Thoracic aorta (tissue), 2 donors: ENCODE measurements around the gene CMPK1. TPM values are rescaled to one million over a fixed set of nuclear protein-coding genes. Genes with fewer than 3 reads are reported as not detected.

Source experiments
- ATAC-seq: fragments of 150-250 bp; one replicate; pipeline ENCODE4 v1.8.0; 2017; ENCODE audit warnings: low read depth; ENCODE audit not compliant: insufficient number of reproducible peaks, low FRiP score
- DNase-seq: peaks from one replicate; pipeline ENCODE4 v3.0.0-alpha.2; 2020; ENCODE audit warnings: low spot score
- H3K27ac ChIP-seq, 2 donors: fragments of 200-600 bp; sonication (generic); 1 replicate in 1 of 2; 2 replicates in 1 of 2; pipeline ENCODE4 v1.5.1; 2016; ENCODE audit warnings: mild to moderate bottlenecking in 2 of 2, moderate library complexity in 2 of 2
- H3K27me3 ChIP-seq: fragments of 200-600 bp; sonication (generic); replicated peaks from 2 replicates; pipeline ENCODE4 v1.6.0; 2016; ENCODE audit warnings: mild to moderate bottlenecking; ENCODE audit not compliant: insufficient read depth
- H3K36me3 ChIP-seq: fragments of 200-600 bp; sonication (generic); one replicate; pipeline ENCODE4 v1.5.1; 2016
- H3K4me1 ChIP-seq, 2 donors: fragments of 200-600 bp; sonication (generic); 1 replicate in 1 of 2; 2 replicates in 1 of 2; pipeline versions ENCODE4 v1.5.1 to v1.6.0; 2016; ENCODE audit warnings: low read depth in 2 of 2, mild to moderate bottlenecking in 1 of 2; ENCODE audit not compliant: control insufficient read depth in 1 of 2
- H3K4me3 ChIP-seq: fragments of 200-600 bp; sonication (generic); 2 replicates; pipeline ENCODE4 v1.5.1; 2016; ENCODE audit warnings: mild to moderate bottlenecking
- H3K9me3 ChIP-seq: fragments of 200-600 bp; sonication (generic); 2 replicates; pipeline ENCODE4 v1.5.1; 2016
- total RNA-seq, 2 donors: library from RNA; depleted of rRNA; stranded (reverse); fragments of >200 nt; gene quantifications; one replicate each; pipeline versions ENCODE4 v1.1.0 to v1.2.3, GENCODE V29; 2016
- TF ChIP-seq, protein P1 (sequence below): fragments of 200-600 bp; sonication (generic); IDR thresholded peaks from one replicate; pipeline ENCODE4 v1.5.1; 2019; ENCODE audit warnings: antibody characterized with exemption

CMPK1 gene
- total RNA-seq, 2 donors from 2014 or later: 117 to 146 TPM

DNA sequence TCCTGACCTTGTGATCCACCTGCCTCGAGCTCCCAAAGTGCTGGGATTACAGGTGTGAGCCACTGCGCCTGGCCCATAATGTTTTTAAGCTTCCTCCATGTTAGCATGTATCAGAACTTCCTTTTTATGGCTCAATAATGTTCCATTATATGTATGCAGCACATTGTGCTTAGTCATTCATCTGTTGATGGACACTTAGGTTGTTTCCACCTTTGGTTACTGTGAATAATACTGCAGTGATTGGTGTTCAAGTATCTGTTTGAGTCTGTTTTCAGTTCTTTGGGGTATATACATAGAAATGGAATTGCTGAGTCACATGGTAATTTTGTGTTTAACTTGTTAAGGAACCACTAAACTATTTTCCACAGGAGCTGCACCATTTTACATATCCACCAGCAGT lies 17.7 kb downstream of the CMPK1 start:
- Histone ChIP-seq H3K27ac (no peak overlapping the region), H3K4me1 (peaks cover 0 to 20% of the 10 kb centered on the region in 2 donors), H3K4me3 (no peak overlapping the region), H3K9me3 (no peaks in the 10 kb centered on the region), H3K27me3 (no peaks in the 10 kb centered on the region), H3K36me3 (no peaks in the 10 kb centered on the region)
- no peak for DNase-seq
- TF ChIP-seq, protein P1, sequence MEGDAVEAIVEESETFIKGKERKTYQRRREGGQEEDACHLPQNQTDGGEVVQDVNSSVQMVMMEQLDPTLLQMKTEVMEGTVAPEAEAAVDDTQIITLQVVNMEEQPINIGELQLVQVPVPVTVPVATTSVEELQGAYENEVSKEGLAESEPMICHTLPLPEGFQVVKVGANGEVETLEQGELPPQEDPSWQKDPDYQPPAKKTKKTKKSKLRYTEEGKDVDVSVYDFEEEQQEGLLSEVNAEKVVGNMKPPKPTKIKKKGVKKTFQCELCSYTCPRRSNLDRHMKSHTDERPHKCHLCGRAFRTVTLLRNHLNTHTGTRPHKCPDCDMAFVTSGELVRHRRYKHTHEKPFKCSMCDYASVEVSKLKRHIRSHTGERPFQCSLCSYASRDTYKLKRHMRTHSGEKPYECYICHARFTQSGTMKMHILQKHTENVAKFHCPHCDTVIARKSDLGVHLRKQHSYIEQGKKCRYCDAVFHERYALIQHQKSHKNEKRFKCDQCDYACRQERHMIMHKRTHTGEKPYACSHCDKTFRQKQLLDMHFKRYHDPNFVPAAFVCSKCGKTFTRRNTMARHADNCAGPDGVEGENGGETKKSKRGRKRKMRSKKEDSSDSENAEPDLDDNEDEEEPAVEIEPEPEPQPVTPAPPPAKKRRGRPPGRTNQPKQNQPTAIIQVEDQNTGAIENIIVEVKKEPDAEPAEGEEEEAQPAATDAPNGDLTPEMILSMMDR: no peak
- no peak for ATAC-seq

DNA sequence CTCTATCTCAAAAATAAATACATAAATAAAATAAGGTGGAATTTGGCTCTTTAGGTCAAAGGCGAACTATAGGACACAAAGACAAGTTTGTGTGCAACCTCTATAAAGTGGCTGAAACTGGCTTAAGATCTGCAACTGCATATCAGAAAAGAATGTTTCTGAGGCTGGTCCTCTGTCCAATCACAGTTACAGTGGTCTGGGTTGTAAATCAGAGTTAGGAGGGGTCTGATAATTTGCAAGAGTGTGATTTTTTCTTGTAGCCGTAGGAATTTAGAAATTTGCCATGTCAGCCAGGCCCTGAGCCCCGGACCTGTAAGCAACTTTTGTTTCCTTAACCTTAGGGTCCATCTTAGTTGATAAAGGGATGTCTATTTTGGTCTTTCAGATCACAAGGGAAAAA lies 27.8 kb downstream of the CMPK1 start:
- no peaks in the 10 kb centered on the region for H3K9me3 ChIP-seq
- peaks cover 0 to 12% of the 10 kb centered on the region in 2 donors for H3K4me1 ChIP-seq
- DNase-seq: no peak
- H3K4me3 ChIP-seq: no peak overlapping the region
- TF ChIP-seq, protein P1: no peak
- no peaks in the 10 kb centered on the region for H3K36me3 ChIP-seq
- H3K27me3 ChIP-seq: no peaks in the 10 kb centered on the region
- ATAC-seq: no peak
- H3K27ac ChIP-seq: no peak overlapping the region

DNA sequence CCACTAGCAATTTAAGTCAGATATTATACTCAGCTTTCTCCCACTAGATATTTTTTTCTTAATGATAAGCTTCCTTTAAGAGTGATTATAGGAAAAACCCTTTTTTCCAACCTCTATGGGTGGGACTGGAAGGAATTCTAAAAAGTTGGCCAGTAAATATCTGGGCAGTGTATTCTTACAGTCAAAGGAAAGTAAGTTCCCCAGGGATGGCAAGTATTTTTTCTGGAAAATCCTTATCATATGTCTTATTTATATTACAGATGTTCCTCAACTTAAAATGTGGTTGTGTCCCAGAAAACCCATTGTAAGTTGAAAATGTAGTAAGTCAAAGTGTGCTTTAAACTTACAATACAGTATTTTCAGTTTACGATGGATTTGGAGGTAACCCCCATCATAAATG lies 29.2 kb downstream of the CMPK1 start:
- Histone ChIP-seq H3K27ac (no peak overlapping the region), H3K4me1 (peaks cover 0 to 9% of the 10 kb centered on the region in 2 donors), H3K9me3 (no peaks in the 10 kb centered on the region), H3K4me3 (no peak overlapping the region), H3K27me3 (no peaks in the 10 kb centered on the region), H3K36me3 (no peaks in the 10 kb centered on the region)
- TF ChIP-seq, protein P1: no peak
- ATAC-seq: no peak
- DNase-seq: no peak

DNA sequence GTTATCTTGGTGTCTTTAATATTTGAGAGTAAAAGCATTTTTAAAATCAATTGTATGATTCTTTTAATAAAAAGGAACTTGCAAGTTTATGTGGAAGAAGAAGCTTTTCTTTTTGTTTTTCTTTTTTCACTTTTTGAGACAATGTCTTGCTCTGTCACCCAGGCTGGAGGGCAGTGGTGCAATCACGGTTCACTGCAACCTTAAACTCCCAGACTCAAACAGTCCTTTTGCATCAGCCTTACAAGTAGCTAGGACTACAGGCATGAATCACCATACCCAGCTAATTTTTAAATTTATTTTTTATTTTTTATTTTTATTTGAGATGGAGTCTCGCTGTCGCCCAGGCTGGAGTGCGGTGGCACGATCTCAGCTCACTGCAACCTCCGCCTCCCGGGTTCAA lies 34.1 kb downstream of the CMPK1 start:
- H3K4me1 ChIP-seq: peaks cover 0 to 6% of the 10 kb centered on the region in 2 donors
- TF ChIP-seq, protein P1: no peak
- no peak for ATAC-seq

DNA sequence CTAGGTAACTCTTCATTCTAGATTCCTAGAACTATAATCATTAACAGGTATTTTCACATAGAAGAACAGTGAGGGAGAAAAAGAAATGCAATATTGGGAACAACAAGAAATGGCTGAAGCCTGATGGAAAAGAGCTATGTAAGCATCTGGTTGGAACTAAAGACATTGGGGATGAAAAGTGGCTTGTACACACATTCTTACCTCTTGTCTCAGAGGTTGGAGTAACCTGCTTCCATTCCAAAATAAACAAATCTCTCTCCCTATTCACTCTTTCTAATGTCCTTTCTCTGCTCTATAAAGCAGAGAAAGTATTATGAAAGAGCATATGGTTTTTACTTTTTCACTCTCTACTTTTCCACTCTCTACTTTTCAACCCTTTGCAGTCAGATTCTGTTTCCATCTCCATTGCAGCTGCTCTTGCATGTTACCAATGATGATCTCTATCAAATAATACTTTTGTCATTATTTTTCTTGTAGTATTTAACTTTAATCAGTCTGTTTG lies 37.5 kb downstream of the CMPK1 start:
- H3K4me1 ChIP-seq: no peaks in the 10 kb centered on the region
- no peaks in the 10 kb centered on the region for H3K27me3 ChIP-seq
- TF ChIP-seq, protein P1: no peak
- no peak overlapping the region for H3K4me3 ChIP-seq
- no peak for ATAC-seq
- H3K27ac ChIP-seq: no peak overlapping the region
- no peaks in the 10 kb centered on the region for H3K9me3 ChIP-seq
- peaks cover 48% of the 10 kb centered on the region for H3K36me3 ChIP-seq
- no peak for DNase-seq

More for the DNA sequence above, 34.1 kb downstream of the CMPK1 start:
- no peak overlapping the region for H3K4me3 ChIP-seq
- H3K9me3 ChIP-seq: no peaks in the 10 kb centered on the region
- H3K27ac ChIP-seq: no peak overlapping the region
- no peaks in the 10 kb centered on the region for H3K27me3 ChIP-seq
- no peak for DNase-seq
- peaks cover 25% of the 10 kb centered on the region for H3K36me3 ChIP-seq
